Panc1 (cell line): ENCODE data around the gene GBP1.

ENCODE experiments used
- POLR2AphosphoS5 ChIP-seq: IDR thresholded peaks from 2 replicates; pipeline ENCODE4 v1.6.1; 2012; ENCODE audit warnings: mild to moderate bottlenecking, low read depth, low read length, moderate library complexity
- SIN3A ChIP-seq: IDR thresholded peaks from 2 replicates; pipeline ENCODE4 v1.6.1; 2012; ENCODE audit warnings: low read depth, mild to moderate bottlenecking, low read length, moderate library complexity, borderline replicate concordance; ENCODE audit not compliant: insufficient read depth
- TCF7L2 ChIP-seq: IDR thresholded peaks from 2 replicates; pipeline ENCODE4 v1.6.1; 2011; ENCODE audit warnings: mild to moderate bottlenecking, low read depth, low read length, inconsistent platforms
- TF ChIP-seq, protein P1 (sequence below): fragments of 450-650 bp; IDR thresholded peaks from 2 replicates; pipeline ENCODE4 v1.5.1; 2017; ENCODE audit warnings: mild to moderate bottlenecking
- TF ChIP-seq, protein P2 (sequence below), 2 experiments: IDR thresholded peaks; 2 replicates each; pipeline ENCODE4 v1.6.1; 2011 to 2012; ENCODE audit warnings: low read depth in 2 of 2, control low read depth in 1 of 2, low read length in 1 of 2, mild to moderate bottlenecking in 1 of 2, moderate library complexity in 1 of 2; ENCODE audit not compliant: insufficient read depth in 1 of 2

DNA sequence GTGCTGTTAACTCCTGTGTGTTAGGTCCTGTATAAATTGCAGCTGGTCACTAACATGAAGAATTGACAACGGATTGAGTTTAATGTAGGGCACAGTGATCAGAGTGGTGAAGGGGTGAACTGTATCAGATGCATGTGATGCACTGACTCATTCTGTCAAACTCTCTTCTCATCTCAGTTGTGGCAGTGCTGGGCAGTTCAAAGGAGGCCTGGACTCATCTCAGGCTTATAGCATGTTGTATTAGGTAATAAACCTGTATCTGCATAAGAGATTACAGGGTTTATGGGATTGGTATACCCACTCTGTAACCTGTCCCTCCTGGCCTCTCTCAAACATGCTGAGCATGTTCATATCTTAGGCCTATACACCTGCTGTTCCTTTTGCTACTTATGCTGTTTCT is 29.9 kb downstream of the GBP1 start:
- TF ChIP-seq SIN3A: no peak
- TF ChIP-seq, protein P1, sequence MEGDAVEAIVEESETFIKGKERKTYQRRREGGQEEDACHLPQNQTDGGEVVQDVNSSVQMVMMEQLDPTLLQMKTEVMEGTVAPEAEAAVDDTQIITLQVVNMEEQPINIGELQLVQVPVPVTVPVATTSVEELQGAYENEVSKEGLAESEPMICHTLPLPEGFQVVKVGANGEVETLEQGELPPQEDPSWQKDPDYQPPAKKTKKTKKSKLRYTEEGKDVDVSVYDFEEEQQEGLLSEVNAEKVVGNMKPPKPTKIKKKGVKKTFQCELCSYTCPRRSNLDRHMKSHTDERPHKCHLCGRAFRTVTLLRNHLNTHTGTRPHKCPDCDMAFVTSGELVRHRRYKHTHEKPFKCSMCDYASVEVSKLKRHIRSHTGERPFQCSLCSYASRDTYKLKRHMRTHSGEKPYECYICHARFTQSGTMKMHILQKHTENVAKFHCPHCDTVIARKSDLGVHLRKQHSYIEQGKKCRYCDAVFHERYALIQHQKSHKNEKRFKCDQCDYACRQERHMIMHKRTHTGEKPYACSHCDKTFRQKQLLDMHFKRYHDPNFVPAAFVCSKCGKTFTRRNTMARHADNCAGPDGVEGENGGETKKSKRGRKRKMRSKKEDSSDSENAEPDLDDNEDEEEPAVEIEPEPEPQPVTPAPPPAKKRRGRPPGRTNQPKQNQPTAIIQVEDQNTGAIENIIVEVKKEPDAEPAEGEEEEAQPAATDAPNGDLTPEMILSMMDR: no peak
- TF ChIP-seq POLR2AphosphoS5: no peak
- TF ChIP-seq TCF7L2: no peak
- TF ChIP-seq, protein P2, sequence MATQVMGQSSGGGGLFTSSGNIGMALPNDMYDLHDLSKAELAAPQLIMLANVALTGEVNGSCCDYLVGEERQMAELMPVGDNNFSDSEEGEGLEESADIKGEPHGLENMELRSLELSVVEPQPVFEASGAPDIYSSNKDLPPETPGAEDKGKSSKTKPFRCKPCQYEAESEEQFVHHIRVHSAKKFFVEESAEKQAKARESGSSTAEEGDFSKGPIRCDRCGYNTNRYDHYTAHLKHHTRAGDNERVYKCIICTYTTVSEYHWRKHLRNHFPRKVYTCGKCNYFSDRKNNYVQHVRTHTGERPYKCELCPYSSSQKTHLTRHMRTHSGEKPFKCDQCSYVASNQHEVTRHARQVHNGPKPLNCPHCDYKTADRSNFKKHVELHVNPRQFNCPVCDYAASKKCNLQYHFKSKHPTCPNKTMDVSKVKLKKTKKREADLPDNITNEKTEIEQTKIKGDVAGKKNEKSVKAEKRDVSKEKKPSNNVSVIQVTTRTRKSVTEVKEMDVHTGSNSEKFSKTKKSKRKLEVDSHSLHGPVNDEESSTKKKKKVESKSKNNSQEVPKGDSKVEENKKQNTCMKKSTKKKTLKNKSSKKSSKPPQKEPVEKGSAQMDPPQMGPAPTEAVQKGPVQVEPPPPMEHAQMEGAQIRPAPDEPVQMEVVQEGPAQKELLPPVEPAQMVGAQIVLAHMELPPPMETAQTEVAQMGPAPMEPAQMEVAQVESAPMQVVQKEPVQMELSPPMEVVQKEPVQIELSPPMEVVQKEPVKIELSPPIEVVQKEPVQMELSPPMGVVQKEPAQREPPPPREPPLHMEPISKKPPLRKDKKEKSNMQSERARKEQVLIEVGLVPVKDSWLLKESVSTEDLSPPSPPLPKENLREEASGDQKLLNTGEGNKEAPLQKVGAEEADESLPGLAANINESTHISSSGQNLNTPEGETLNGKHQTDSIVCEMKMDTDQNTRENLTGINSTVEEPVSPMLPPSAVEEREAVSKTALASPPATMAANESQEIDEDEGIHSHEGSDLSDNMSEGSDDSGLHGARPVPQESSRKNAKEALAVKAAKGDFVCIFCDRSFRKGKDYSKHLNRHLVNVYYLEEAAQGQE (IDR thresholded peaks at IDR 0.05; ENCODE audit: insufficient read depth in 1 of 2, low read depth in 2 of 2, low read length in 1 of 2): no peak
